K562 (cell line): ENCODE data around the gene PDCD1. TPM values are rescaled to one million over a fixed set of nuclear protein-coding genes. Genes with fewer than 3 reads are reported as not detected.
"Not testable (repeated sequence)": the region's sequence is repeated elsewhere in the genome, so short reads cannot be mapped to it uniquely, and the experiment has no call there.

Experiments
- CBX1 ChIP-seq: sonication (generic); IDR thresholded peaks from 2 replicates; pipeline ENCODE4 v1.6.1; 2016; ENCODE audit warnings: antibody characterized with exemption, low read depth, mild to moderate bottlenecking
- CBX5 ChIP-seq: IDR thresholded peaks from 2 replicates; pipeline ENCODE4 v1.6.1; 2014; ENCODE audit warnings: low read depth, borderline replicate concordance
- DEAF1 ChIP-seq: fragments of 450-650 bp; formaldehyde crosslinking; IDR thresholded peaks from 2 replicates; pipeline ENCODE4 v1.4.0; 2020; ENCODE audit warnings: mild to moderate bottlenecking, moderate library complexity
- HINFP ChIP-seq: fragments of 450-650 bp; conservative IDR thresholded peaks from 2 replicates; pipeline ENCODE4 v1.6.1; 2016; ENCODE audit warnings: missing genetic modification characterization, low read depth, mild to moderate bottlenecking, control low read depth, missing compliant biosample characterization
- NFIC ChIP-seq: fragments of 450-650 bp; IDR thresholded peaks from 2 replicates; pipeline ENCODE4 v1.6.1; 2017; ENCODE audit warnings: mild to moderate bottlenecking, inconsistent platforms
- RAD21 ChIP-seq, 2 experiments: fragments of 250-450 bp in 1 of 2; fragments of 450-650 bp in 1 of 2; sonication (Bioruptor Pico) in 1 of 2; formaldehyde crosslinking in 1 of 2; IDR thresholded peaks in 1 of 2; conservative IDR thresholded peaks in 1 of 2; 2 replicates each; pipeline versions ENCODE4 v1.4.0 to v1.8.0; 2020 to 2022; ENCODE audit warnings: mild to moderate bottlenecking in 2 of 2, moderate library complexity in 1 of 2
- REST ChIP-seq, 2 experiments: fragments of 450-650 bp; formaldehyde crosslinking in 1 of 2; IDR thresholded peaks; 2 replicates each; pipeline versions ENCODE4 v1.4.0 to v1.6.1; 2014 to 2020; ENCODE audit warnings: mild to moderate bottlenecking in 2 of 2, borderline replicate concordance in 1 of 2, low read depth in 1 of 2
- TRIM28 ChIP-seq: fragments of 450-650 bp; IDR thresholded peaks from 2 replicates; pipeline ENCODE4 v1.6.1; 2017
- polyA plus RNA-seq, 8 experiments: library from polyadenylated mRNA; depleted of rRNA in 4 of 8; stranded (reverse) in 5 of 8; unstranded in 3 of 8; fragments of >200 nt; fragmentation: Nextera tagmentation in 2 of 8; fragmentation: Illumina TruSeq in 1 of 8; extraction: Ambion mirVana in 2 of 8; extraction: Trizol in 1 of 8; gene quantifications; 2 replicates each; pipeline versions ENCODE4 v1.2.1 to v1.2.3, GENCODE V29; 2011 to 2014; ENCODE audit warnings: inconsistent platforms in 1 of 8, missing spikeins in 1 of 8
- total RNA-seq, 7 experiments: library from RNA; depleted of rRNA in 6 of 7; stranded (reverse); fragments of >200 nt in 6 of 7; fragmentation: Illumina TruSeq in 2 of 7; extraction: Trizol in 2 of 7; gene quantifications; 2 replicates each; pipeline versions ENCODE4 v1.2.1 to v1.2.3, GENCODE V29; 2011 to 2021; ENCODE audit warnings: low replicate concordance in 1 of 7

Gene PDCD1
- total and polyA plus RNA-seq, 9 of the 15 experiments (the other 6 are each of a cell fraction or from before 2014, with no cell fraction given): 0.15 to 2.5 (median 1.0) TPM; not detected in 2

- 0 out of 2 replicates have a peak, but pooled peaks have one; percentile 58 for TF ChIP-seq HINFP (tag)
- peak; percentile 72 to 89 for TF ChIP-seq RAD21 (CRISPR knock-in tag; conservative IDR thresholded peaks at IDR 0.05 in 1 of 2, IDR thresholded peaks at IDR 0.05 in 1 of 2)
- TF ChIP-seq DEAF1 (CRISPR knock-in tag): peak; percentile 72
- TF ChIP-seq CBX1: peak; percentile 52; the same call in 1 of the 2 replicates
- TF ChIP-seq TRIM28: peak; percentile 73
- TF ChIP-seq NFIC: peak; percentile 26; the same call in 1 of the 2 replicates
- TF ChIP-seq CBX5: peak; percentile 82; the same call in 1 of the 2 replicates
- TF ChIP-seq REST (IDR thresholded peaks at IDR 0.05; ENCODE audit: borderline replicate concordance): peak; percentile 81
- not testable (repeated sequence) for TF ChIP-seq REST (CRISPR knock-in tag; IDR thresholded peaks at IDR 0.05; ENCODE audit: low read depth)
Observed at GRCh38 chr2:241875754-241876527, 17.2 kb upstream of the PDCD1 start (continued).
